HS-5 (cell line): ENCODE measurements around the gene ZCCHC18.
"Not testable (repeated sequence)": the region's sequence is repeated elsewhere in the genome, so short reads cannot be mapped to it uniquely, and the experiment has no call there.

Experiments
- DNase-seq: peaks from one replicate; pipeline ENCODE4 v3.0.0-alpha.2; 2012; ENCODE audit warnings: low read depth

The ZCCHC18 gene

DNA sequence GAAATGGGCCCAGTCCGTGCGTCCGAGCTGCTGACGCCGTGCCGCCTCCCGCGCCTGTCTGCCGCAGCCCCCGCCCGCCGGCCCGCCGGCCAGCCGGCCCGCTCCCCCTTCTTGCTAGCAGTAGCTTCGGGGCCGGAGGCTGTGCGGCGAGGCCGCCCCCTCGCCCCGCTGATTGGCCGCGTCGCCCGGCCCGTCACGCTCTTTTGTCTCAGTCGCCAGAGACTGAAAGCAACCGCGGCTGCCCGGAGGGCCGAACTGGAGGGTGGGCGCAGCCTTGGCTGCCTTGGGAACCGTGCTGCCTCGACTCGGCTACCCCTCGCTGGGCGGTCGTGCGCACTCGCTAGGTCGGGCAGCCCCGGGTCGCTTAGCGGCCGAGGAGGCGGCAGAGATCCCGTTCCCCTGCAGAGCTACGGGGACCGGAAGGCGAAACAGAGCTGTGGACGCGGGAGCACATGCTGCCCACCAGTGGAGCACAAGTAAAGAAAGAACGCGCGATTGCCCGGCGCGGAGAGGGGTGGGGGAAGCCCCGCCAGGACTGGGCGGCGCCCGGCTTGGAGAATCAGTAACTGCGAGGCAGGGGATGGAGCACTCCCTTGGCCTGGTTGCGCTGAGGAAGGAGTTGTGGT lies at the start of gene ZCCHC18:
Gene ZCCHC18 (plus strand): TSS at position 198 of the 626 bp plus-strand sequence. CDS start 1,589 bp downstream, outside the sequence.
- no peak for DNase-seq

DNA sequence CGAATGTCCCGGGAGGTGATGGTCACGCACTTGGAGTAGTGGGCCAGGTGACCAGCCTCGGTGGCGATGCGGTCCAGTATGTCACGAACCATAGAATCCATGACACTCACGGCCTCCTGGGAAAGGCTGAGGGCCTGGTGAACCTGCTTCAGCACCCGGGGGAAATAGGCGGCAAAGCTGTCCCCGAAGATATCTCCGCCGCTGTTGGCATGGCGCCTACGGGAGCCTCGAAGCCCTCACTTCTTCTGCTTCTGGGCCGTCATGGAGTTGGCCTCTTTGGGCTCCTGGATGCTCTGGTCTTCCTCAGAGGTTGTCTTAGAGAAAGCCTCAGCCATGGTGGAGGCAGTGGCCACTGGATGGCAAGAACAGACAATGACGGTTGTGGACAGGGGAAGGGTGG lies 49.7 kb upstream of the ZCCHC18 start:
- DNase-seq = not testable (repeated sequence)

DNA sequence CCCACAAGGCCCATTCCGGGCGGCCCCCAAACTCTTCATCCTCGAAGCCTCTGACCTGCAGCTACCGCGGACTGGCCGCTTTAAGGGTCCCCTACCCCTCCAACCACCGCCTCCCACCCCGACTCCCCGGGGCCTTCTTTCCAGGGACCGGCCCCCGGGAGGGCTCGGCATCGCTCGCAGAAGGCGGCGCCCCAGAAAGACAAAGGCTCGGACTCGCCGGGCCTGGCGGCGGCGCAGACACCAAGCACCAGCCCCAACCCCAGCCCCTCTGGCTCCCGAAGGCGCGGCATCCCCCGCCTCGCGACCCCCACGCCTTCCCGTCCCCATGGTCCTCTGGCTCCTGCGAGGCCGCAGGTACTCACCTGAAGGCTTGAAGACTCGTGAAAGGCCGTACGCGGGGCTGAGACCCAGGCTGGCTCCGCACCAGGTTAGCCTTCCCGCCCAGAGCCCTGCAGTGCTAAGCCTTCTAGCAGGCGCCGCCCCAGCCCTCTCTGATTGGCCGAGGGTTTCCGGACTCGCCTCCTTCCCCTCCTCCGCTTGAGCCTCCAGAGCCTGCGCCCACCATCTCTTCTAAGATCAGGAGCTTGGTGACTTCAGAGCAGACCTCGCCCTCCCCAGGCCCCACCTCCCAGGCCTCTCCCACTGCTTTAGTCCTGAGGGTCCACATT lies 36.4 kb upstream of the ZCCHC18 start, which contains the start of gene TMSB15C:
Gene TMSB15C (minus strand): TSS at position 459 of the 668 bp plus-strand sequence.
- DNase-seq = not testable (repeated sequence)

DNA sequence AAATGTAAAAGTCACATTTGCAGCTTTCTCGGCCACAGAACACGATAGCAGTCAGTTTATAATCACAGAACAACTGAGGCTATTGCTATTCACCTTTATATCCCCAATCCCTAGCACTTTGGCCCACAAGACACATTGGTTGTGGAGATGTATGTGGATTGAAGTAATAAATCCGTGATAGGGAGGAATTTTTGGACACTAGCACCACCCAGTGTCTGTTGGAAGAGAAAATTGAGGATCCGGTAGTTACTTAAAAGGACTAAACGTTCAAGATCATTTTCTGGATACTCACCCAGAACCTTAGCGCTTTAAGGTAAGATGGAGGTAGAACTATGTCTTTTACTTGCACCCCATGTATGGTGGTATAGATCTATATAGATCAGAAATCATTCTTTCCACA lies 34.5 kb upstream of the ZCCHC18 start:
- not testable (repeated sequence) for DNase-seq

DNA sequence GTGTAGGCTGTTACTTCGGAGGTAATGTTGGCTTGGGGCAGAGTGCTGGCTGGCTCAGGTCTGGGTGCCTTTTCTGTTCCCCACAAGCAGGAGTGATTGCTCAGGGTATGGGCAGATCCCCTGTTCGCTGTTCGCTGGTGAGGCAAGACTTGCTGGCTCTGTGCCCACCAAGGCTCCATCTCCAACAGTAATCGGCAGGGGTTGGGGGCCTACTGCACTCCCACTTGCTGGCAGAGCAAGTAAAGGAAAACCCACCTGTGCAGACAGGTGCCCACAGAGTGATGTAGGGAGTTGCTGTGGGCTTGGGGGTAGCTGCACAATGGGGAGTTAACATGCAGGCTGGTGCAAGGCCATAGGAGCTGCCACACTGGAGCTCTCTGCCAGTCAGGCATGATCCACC lies 28.3 kb upstream of the ZCCHC18 start:
- DNase-seq = no peak

DNA sequence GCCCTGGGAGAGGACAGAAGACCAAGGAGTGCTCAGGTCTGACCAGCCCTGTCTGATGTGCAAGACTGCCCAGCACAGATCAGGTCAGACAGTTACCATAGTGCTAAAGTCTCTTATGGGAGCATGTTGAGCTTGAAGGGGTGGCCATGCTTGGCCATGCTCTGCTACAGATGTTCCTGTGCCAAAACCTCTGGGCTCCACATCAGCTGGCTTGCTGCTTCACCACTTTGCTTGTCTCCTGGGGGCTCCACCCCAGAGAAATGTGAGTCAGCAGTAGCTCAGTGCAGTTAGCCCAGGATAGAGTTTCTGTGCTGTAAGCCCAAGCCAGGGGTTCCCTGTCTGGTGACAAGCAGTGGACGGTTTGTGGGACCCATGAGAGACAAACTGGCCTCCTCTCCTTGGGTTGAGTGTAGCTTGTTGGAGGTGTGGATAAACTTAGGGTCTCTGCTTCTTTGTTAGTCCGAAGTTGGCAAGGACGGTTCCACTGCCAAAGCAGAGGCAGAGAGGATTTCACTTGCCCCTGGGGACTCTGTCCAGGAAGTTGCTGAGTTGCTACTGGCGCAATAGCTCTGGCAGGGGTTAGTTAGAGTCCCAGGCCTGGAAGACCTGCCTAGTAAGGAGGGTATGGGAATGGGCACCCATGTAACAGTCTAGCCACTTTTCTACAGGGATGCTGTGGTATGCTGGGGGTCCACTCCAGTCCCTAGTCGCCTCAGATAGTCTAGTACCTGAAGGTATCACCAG lies 27.6 kb upstream of the ZCCHC18 start:
- DNase-seq = no peak

DNA sequence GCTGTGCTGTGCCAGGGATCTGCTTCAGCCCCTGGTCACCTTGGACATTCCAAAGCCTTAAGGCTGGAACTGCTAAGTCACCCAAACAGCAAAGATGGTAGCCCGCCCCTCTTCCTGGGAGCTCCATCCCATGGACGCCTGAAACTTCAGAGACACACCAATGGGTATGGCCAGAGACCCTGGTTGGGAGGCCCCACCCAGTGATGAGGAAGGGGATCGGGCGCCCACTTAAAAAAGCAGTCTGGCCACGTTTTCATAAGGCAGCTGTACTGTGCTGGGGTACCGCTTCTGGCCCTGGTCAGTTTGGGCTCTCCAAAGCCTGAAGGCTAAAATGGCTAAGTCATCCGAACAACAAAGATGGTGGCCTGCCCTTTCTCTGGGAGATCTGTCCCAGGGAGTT lies 26.8 kb upstream of the ZCCHC18 start:
- no peak for DNase-seq

DNA sequence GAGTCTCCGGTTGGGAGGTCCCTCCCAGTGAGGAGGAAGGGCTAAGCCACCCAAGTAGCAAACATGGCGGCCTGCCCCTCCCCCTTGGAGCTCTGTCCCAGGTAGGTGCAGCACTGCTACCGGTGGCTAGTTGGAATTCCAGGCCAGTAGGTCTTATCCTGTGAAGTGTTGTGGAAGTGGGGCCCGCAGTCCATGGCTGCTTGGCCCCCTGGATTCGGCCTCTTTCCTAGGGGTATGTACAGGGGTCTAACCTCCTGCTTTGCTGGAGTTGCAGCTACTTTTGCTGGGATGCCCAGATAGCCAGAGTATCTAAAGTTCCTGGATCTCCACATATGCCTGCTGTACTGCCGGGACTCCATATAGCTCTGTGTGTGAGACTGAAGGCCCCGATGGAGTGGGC lies 26.4 kb upstream of the ZCCHC18 start:
- no peak for DNase-seq

DNA sequence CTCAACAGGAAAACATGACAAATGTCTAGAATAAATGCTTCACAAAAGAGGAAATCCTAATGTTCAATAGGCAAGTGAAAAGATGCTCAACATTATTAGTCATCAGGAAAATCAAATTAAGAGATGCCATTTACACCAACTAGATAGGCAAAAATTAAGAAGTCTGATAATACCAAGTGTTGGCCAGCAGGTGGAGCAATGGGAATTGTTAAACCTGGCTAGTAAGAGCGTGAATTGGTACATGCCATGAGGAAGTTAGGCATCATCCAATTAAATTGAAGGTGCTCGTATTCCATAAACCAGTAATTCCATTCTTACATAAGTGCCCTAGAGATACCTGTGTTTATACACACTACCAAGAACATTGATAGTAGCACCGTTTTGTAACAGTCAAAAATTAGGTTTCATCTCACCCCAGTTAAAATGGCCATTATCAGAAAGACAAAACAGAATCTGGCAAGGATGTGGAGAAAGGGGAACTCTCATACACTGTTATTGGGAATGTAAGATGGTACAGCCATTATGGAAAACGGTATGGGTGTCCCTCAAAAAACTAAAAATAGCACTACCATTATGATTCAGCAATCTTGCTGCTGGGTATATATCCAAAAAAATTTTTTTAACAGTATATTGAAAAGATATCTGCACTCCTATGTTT lies 14.0 kb upstream of the ZCCHC18 start:
- no peak for DNase-seq

DNA sequence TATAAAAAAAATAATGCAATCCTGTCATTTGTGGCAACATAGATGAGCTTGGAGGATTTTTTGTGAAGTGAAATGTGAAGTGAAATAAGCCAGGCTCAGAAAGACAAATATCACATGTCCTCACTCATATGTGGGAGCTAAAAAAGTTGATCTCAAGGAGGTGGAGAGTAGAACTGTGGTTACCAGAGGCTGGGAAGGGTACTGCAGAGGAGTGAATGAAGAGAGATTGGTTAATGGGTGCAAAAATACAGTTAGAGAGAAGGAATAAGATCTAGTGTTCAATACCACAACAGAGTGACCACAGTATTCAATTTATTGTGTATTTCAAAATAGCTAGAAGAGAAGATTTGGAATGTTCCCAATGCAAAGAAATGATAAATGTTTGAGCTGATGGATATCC lies 13.4 kb upstream of the ZCCHC18 start:
- no peak for DNase-seq

DNA sequence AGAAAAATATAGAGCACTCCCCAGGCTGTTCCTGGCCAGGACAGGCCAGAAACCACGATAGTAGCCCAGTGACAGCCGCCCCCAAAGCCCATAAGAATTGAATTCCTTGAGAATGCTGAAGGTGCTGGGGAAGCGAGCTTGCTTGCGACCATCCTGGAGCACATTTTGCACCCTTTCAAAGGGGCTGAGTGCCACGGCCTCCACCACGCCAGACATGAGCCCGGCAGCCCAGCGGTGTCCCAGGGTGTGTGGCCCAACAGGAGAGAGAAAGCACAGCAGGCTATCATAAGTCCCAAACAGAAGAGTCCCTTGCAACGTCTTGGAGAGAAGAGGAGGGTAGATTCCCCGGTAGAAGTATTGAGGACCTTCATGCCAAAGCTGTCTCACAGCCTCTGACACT lies 7.6 kb upstream of the ZCCHC18 start:
- DNase-seq = no peak

DNA sequence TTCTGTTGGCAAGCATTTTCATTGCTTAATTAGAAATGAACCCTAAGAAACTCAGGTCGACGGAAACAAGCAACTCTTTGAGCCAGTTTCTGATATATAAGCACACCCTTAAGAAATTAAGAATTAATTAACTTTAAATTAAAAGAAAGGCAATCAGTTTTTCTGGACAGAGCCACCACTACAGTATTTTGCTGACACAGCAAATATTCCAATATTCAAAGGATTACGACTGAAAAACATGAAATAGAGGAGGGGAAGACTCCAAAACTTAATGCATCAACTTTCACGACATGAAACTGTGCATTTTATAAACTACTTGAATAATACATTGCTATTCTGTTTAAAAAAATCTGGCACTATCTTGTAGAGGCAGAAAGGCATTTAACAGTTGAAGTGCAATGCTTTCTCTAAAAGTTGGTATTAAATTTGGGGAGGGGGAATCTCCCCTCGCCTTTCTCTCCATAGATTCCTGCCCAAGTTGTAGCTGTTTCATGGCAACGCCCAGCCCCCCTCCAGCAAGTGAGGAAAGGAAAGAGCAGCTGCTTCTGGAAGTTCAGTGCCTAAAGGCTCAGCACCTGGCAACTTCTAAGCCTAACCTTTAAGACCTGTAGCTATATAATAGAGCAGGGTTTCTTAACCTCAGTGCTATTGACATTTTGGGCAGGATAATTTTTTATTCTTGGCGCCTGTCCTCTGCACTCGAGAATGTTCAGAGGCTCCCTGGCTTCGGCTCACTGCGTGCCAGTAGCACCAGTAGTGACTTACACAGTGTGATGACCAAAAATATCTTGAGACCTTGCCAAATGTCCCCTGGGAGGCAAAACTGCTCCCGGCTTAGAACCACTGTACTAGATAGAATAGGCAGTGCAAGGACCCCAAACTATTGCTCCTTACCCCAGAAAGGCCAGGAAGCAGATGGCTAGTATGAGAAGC lies 6.7 kb upstream of the ZCCHC18 start:
- no peak for DNase-seq

DNA sequence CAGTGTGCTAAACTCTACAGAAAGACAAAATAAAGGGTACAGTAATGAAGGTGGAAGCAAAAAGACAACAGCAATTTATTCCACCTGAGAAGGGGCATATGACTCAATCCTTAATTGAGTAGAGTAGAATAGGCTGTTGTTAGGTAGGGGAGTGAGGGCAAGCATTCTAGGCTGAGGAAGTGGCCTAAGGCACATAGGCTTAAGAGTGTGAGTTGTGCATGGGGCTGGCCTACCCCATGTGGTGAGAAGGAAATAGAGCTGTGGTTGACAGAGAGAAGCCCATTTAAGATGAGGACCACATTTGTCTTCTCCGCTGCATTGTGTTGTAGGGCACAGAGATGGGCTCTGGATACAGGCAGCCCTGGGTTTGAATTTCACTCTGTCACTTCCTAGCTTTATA lies 3.4 kb upstream of the ZCCHC18 start:
- no peak for DNase-seq

DNA sequence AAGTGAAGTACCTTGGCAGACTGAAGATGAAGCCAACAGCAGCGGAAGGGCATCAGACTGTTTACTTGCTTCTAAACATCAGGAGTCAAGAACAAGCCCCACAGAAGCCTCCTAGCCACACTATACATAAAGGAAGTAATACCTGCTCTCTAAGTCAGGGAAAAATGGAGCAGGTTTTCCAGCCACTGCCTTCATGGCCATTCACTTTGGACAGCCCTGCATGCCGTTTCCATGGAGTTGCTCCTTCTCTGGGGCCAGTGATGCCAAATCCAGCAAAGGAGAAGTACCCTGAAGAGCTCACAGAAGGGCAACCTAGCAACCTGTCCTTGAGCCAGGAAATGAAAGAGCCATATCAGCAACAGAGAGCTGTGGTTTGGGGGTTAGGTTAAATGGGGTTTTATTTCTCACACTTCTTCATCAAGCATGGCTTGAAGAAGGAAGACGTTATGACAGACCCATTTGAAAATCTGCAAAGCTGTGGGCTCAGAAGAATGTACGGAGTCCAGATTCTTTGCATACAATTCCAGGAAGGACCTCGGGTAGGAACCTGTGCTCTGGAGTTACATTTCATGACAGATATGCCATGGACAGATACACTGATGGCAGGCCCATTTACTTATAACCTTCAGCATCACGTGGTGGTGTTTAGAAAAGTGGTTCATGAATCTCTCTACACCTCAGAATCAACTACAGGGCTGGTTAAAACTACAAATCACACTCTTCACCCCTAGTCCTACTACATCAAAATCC lies 1.7 kb upstream of the ZCCHC18 start:
- not testable (repeated sequence) for DNase-seq

DNA sequence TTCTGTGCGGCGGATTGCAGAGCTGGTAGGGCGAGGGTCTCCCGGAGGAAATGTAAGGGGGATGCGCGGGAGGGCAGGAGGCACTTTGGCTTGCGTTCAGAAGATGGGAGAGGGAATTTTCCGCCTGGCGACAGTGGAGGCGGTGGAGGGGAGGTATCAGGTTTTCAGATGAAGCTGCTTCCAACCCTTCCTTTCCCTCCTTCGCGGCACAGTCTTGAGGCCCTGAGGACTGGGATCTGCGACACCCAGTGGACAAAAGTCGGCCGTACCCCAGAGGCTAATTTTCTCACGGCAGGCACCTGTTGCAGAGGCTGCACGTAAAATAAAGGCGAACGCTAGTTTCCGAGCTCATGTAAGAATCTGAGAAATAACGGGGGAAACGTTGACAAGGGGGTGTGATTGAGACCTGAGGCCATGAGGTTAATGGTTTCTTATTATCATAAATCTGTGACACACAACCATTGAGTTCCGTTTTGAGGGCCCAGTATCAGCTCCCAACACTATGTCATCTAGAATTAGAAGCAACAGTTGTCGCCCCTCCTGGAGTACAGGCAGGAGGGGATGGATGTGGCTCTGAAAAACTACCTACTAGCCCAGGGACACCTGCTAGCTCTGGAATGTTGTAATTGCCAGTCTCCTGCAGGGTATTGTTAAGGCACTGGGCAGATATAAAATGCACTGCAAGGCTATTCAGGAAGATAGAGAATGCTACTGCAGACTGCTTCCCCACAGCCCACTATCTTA lies 1.1 kb downstream of the ZCCHC18 start:
- DNase-seq = no peak

DNA sequence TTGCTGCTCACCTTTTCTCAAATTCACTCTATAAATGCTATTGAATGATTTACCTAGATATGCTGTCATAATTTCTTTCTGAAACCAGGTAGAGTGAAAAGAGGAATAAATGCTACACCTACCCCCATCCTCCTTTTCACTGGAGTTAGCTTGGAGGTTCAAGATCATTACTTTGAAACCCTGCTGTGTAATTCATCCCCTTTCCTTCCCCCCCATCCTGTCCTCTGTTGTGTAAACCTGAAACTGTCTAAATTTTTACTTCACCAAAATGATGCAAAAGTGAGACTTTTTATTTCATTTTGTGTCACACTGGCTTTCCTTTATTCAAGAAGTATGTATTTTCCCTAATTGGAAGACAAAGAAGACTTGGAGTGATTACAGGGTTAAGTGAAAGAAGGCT lies 5.4 kb downstream of the ZCCHC18 start:
- DNase-seq = no peak

DNA sequence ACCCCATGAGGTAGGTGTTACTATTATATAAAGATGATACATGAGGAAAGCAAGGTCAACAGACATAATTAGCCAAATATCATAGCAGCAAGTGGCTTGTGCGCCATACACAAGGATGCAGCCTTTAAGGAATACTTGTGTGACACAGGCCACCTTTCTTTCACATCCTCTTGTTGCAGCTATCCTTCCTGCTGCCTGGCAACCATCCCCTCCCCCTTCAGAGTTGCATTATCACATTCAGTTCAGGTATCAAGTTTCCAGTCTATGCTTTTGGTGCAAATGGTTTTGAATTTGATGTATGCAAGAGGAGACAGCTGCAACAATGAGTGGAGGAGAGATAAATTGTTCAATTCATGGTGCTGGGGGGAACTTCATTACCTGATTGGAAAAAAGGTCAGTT lies 6.4 kb downstream of the ZCCHC18 start:
- DNase-seq = no peak

DNA sequence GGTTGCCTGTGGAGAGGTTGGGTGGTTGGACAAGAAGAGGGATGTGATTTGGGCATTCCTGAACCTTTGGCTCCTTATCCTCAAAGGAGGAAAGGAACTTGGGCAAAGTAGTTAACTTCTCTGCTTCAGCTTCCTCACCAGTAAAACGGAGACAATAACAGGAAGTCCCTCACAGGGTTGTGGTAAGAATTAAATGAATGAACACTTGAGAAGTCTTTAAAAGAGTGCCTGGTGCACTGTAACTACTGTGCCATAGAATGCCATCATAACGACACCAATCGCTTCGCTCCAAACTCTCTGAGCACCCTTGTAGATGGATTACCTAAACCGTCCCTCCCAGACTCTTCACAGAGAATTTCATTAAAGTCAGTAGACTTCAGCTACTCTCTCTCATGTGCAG lies 10.5 kb downstream of the ZCCHC18 start:
- DNase-seq = no peak

DNA sequence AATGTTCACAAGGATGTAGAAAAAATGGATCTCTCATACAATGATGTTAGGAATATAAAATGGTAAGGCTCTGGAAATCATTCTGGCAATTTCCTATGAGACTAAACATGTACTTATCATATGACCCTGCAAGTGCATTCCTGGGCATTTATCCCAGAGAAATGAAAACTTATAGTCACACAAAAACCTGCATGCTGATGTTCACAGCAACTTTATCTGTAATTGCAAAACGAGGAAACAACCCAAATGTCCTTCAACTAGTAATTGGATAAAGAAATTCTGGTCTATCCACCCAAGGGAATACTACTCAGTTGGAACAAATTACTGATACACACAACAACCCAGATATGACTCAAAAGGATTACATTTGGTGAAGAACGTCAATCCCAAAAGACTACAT lies 14.5 kb downstream of the ZCCHC18 start:
- DNase-seq = no peak

DNA sequence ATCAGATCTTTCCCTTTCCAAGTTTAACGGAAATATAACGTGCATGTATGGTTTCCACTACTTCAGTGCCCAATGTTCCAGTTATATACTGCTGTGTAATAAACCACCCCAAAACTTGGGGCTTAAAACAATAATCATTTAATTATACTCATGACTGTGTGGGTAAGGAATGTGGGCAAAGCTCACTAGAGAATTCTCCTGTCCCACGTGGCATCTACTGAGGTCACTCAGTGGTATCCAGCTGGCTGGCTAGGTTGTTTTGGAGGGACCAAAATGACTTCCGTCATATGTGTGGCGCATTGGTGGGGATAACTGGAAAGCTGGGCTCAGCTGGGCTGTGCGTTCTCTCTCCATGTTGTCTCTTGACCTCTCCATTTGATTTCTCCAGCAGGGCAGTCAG lies 18.5 kb downstream of the ZCCHC18 start:
- DNase-seq = no peak
